ENCODE measurements around the gene TDRD12. TPM values are rescaled to one million over a fixed set of nuclear protein-coding genes. Genes with fewer than 3 reads are reported as not detected.

TDRD12 gene
- total RNA-seq, 1 experiment from 2014 or later: 1.3 TPM

DNA sequence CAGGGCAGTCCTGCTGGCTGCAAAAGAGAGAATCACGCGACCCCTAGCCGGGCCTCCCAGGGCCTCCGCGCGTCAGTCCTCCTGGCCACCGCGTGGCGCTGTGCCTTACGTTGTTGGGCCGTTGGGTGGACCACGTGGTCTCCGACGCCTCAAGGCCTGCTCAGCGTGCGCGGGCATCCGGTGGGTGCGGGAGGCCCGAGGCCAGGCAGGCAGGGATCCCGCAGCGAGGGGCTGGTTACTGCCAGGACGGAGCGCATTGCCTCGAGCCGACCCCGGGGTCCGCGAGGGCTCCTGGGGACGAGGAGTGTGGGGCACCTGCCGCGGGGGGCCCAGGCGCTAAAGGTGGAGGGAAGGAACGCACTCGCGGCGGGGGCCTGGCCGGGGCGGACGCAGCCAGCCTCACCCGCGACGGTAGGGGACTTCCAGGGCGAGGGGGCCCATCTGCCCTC, at the start of gene TDRD12 (continued):
- TF ChIP-seq NR3C1 (CRISPR knock-in tag; conservative IDR thresholded peaks at IDR 0.05; ENCODE audit: low read depth) (no peak), MXD4 (CRISPR knock-in tag; IDR thresholded peaks at IDR 0.05; ENCODE audit: borderline replicate concordance) (no peak), JAZF1 (CRISPR knock-in tag; IDR thresholded peaks at IDR 0.05) (no peak), RORB (CRISPR knock-in tag; IDR thresholded peaks at IDR 0.05) (no peak), ZNF317 (CRISPR knock-in tag; IDR thresholded peaks at IDR 0.05; ENCODE audit: borderline replicate concordance, low read depth) (no peak), PRRX2 (CRISPR knock-in tag; IDR thresholded peaks at IDR 0.05) (no peak), SMAD3 (CRISPR knock-in tag; IDR thresholded peaks at IDR 0.05; ENCODE audit: borderline replicate concordance) (no peak), CREM (CRISPR knock-in tag; IDR thresholded peaks at IDR 0.05) (no peak), RELA (CRISPR knock-in tag; IDR thresholded peaks at IDR 0.05; ENCODE audit: borderline replicate concordance) (no peak; the same call in 1 of the 2 replicates), TEAD1 (CRISPR knock-in tag; IDR thresholded peaks at IDR 0.05) (no peak), ZNF396 (CRISPR knock-in tag; IDR thresholded peaks at IDR 0.05; ENCODE audit: borderline replicate concordance) (no peak), ELF4 (CRISPR knock-in tag; IDR thresholded peaks at IDR 0.05; ENCODE audit: low read depth) (no peak), CBFB (CRISPR knock-in tag; IDR thresholded peaks at IDR 0.05; ENCODE audit: low read depth) (0 out of 2 replicates have a peak, but pooled peaks have one; percentile 33), JUN (CRISPR knock-in tag; IDR thresholded peaks at IDR 0.05) (no peak), EMX1 (CRISPR knock-in tag; IDR thresholded peaks at IDR 0.05) (no peak), FOXJ3 (CRISPR knock-in tag; IDR thresholded peaks at IDR 0.05; ENCODE audit: borderline replicate concordance) (no peak)
- TF ChIP-seq, protein P1, sequence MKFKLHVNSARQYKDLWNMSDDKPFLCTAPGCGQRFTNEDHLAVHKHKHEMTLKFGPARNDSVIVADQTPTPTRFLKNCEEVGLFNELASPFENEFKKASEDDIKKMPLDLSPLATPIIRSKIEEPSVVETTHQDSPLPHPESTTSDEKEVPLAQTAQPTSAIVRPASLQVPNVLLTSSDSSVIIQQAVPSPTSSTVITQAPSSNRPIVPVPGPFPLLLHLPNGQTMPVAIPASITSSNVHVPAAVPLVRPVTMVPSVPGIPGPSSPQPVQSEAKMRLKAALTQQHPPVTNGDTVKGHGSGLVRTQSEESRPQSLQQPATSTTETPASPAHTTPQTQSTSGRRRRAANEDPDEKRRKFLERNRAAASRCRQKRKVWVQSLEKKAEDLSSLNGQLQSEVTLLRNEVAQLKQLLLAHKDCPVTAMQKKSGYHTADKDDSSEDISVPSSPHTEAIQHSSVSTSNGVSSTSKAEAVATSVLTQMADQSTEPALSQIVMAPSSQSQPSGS (CRISPR knock-in tag; IDR thresholded peaks at IDR 0.05; ENCODE audit: borderline replicate concordance, low read depth): no peak
- TF ChIP-seq, protein P2, sequence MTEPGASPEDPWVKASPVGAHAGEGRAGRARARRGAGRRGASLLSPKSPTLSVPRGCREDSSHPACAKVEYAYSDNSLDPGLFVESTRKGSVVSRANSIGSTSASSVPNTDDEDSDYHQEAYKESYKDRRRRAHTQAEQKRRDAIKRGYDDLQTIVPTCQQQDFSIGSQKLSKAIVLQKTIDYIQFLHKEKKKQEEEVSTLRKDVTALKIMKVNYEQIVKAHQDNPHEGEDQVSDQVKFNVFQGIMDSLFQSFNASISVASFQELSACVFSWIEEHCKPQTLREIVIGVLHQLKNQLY (CRISPR knock-in tag; IDR thresholded peaks at IDR 0.05): no peak
- TF ChIP-seq, protein P3, sequence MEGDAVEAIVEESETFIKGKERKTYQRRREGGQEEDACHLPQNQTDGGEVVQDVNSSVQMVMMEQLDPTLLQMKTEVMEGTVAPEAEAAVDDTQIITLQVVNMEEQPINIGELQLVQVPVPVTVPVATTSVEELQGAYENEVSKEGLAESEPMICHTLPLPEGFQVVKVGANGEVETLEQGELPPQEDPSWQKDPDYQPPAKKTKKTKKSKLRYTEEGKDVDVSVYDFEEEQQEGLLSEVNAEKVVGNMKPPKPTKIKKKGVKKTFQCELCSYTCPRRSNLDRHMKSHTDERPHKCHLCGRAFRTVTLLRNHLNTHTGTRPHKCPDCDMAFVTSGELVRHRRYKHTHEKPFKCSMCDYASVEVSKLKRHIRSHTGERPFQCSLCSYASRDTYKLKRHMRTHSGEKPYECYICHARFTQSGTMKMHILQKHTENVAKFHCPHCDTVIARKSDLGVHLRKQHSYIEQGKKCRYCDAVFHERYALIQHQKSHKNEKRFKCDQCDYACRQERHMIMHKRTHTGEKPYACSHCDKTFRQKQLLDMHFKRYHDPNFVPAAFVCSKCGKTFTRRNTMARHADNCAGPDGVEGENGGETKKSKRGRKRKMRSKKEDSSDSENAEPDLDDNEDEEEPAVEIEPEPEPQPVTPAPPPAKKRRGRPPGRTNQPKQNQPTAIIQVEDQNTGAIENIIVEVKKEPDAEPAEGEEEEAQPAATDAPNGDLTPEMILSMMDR (IDR thresholded peaks at IDR 0.05): peak; percentile 42; the same call in 1 of the 2 replicates
- TF ChIP-seq, protein P4, sequence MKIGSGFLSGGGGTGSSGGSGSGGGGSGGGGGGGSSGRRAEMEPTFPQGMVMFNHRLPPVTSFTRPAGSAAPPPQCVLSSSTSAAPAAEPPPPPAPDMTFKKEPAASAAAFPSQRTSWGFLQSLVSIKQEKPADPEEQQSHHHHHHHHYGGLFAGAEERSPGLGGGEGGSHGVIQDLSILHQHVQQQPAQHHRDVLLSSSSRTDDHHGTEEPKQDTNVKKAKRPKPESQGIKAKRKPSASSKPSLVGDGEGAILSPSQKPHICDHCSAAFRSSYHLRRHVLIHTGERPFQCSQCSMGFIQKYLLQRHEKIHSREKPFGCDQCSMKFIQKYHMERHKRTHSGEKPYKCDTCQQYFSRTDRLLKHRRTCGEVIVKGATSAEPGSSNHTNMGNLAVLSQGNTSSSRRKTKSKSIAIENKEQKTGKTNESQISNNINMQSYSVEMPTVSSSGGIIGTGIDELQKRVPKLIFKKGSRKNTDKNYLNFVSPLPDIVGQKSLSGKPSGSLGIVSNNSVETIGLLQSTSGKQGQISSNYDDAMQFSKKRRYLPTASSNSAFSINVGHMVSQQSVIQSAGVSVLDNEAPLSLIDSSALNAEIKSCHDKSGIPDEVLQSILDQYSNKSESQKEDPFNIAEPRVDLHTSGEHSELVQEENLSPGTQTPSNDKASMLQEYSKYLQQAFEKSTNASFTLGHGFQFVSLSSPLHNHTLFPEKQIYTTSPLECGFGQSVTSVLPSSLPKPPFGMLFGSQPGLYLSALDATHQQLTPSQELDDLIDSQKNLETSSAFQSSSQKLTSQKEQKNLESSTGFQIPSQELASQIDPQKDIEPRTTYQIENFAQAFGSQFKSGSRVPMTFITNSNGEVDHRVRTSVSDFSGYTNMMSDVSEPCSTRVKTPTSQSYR (CRISPR knock-in tag; IDR thresholded peaks at IDR 0.05): no peak
- TF ChIP-seq, protein P5, sequence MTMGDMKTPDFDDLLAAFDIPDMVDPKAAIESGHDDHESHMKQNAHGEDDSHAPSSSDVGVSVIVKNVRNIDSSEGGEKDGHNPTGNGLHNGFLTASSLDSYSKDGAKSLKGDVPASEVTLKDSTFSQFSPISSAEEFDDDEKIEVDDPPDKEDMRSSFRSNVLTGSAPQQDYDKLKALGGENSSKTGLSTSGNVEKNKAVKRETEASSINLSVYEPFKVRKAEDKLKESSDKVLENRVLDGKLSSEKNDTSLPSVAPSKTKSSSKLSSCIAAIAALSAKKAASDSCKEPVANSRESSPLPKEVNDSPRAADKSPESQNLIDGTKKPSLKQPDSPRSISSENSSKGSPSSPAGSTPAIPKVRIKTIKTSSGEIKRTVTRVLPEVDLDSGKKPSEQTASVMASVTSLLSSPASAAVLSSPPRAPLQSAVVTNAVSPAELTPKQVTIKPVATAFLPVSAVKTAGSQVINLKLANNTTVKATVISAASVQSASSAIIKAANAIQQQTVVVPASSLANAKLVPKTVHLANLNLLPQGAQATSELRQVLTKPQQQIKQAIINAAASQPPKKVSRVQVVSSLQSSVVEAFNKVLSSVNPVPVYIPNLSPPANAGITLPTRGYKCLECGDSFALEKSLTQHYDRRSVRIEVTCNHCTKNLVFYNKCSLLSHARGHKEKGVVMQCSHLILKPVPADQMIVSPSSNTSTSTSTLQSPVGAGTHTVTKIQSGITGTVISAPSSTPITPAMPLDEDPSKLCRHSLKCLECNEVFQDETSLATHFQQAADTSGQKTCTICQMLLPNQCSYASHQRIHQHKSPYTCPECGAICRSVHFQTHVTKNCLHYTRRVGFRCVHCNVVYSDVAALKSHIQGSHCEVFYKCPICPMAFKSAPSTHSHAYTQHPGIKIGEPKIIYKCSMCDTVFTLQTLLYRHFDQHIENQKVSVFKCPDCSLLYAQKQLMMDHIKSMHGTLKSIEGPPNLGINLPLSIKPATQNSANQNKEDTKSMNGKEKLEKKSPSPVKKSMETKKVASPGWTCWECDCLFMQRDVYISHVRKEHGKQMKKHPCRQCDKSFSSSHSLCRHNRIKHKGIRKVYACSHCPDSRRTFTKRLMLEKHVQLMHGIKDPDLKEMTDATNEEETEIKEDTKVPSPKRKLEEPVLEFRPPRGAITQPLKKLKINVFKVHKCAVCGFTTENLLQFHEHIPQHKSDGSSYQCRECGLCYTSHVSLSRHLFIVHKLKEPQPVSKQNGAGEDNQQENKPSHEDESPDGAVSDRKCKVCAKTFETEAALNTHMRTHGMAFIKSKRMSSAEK (CRISPR knock-in tag; IDR thresholded peaks at IDR 0.05; ENCODE audit: borderline replicate concordance): no peak
- TF ChIP-seq, protein P6, sequence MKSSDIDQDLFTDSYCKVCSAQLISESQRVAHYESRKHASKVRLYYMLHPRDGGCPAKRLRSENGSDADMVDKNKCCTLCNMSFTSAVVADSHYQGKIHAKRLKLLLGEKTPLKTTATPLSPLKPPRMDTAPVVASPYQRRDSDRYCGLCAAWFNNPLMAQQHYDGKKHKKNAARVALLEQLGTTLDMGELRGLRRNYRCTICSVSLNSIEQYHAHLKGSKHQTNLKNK (CRISPR knock-in tag; IDR thresholded peaks at IDR 0.05): no peak
- TF ChIP-seq, protein P7, sequence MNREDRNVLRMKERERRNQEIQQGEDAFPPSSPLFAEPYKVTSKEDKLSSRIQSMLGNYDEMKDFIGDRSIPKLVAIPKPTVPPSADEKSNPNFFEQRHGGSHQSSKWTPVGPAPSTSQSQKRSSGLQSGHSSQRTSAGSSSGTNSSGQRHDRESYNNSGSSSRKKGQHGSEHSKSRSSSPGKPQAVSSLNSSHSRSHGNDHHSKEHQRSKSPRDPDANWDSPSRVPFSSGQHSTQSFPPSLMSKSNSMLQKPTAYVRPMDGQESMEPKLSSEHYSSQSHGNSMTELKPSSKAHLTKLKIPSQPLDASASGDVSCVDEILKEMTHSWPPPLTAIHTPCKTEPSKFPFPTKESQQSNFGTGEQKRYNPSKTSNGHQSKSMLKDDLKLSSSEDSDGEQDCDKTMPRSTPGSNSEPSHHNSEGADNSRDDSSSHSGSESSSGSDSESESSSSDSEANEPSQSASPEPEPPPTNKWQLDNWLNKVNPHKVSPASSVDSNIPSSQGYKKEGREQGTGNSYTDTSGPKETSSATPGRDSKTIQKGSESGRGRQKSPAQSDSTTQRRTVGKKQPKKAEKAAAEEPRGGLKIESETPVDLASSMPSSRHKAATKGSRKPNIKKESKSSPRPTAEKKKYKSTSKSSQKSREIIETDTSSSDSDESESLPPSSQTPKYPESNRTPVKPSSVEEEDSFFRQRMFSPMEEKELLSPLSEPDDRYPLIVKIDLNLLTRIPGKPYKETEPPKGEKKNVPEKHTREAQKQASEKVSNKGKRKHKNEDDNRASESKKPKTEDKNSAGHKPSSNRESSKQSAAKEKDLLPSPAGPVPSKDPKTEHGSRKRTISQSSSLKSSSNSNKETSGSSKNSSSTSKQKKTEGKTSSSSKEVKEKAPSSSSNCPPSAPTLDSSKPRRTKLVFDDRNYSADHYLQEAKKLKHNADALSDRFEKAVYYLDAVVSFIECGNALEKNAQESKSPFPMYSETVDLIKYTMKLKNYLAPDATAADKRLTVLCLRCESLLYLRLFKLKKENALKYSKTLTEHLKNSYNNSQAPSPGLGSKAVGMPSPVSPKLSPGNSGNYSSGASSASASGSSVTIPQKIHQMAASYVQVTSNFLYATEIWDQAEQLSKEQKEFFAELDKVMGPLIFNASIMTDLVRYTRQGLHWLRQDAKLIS (CRISPR knock-in tag; IDR thresholded peaks at IDR 0.05; ENCODE audit: borderline replicate concordance): no peak
